Hepatocyte (in vitro differentiated cells): Measurements from ENCODE around the gene DPH5.

Experiments used
- CTCF ChIP-seq: fragments of 200-600 bp; sonication (generic); IDR thresholded peaks from 2 replicates; pipeline ENCODE4 v1.5.1; 2016; ENCODE audit warnings: antibody characterized with exemption, mild to moderate bottlenecking; ENCODE audit not compliant: poor library complexity
- EZH2 ChIP-seq: fragments of 200-600 bp; sonication (generic); IDR thresholded peaks from 2 replicates; pipeline ENCODE4 v1.6.1; 2016; ENCODE audit warnings: antibody characterized with exemption, mild to moderate bottlenecking, borderline replicate concordance
- EZH2phosphoT487 ChIP-seq: fragments of 200-600 bp; sonication (generic); IDR thresholded peaks from one replicate; pipeline ENCODE4 v1.6.1; 2018; ENCODE audit warnings: antibody characterized with exemption, mild to moderate bottlenecking, low read depth, moderate library complexity; ENCODE audit not compliant: unreplicated experiment, severe bottlenecking

DNA sequence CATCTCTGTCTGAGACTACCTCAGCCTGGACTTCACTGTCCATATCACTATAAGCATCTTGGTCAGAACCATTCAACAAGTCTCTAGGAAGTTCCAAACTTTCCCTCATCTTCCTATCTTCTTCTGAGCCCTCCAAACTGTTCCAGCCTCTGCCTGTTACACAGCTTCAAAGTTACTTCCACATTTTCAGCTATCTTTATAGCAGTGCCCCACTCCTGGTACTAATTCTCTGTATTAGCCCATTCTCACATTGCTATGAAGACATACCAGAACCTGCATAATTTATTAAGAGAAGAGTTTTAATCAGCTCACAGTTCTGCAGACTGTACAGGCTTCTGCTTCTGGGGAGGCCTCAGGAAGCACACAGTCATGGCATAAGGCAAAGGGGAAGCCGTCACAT, 15.7 kb upstream of the DPH5 start:
- no peak for TF ChIP-seq EZH2
- TF ChIP-seq CTCF, result no peak
- no peak for TF ChIP-seq EZH2phosphoT487
